ENCODE measurements around the gene CARS1.

DNA sequence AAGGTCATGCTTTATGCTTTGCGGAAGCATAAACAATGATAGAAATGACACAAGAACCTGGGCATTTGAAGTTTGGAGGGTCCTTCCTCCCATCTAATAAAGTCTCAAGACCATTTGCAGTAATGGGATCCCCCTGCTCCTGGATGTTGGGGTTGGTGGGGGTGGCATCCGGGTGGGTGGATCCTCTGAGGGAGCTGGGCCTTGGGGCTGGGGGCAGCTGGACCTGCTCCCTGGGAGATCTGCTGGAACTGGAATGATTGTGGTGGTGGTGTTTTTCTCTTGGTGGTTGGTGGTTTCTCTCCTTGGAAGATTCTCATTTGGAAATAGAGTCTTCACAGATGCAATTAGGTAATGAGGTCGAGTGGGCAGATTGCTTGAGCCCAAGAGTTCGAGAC lies 62.9 kb downstream of the CARS1 start:
- TF ChIP-seq, protein P1, sequence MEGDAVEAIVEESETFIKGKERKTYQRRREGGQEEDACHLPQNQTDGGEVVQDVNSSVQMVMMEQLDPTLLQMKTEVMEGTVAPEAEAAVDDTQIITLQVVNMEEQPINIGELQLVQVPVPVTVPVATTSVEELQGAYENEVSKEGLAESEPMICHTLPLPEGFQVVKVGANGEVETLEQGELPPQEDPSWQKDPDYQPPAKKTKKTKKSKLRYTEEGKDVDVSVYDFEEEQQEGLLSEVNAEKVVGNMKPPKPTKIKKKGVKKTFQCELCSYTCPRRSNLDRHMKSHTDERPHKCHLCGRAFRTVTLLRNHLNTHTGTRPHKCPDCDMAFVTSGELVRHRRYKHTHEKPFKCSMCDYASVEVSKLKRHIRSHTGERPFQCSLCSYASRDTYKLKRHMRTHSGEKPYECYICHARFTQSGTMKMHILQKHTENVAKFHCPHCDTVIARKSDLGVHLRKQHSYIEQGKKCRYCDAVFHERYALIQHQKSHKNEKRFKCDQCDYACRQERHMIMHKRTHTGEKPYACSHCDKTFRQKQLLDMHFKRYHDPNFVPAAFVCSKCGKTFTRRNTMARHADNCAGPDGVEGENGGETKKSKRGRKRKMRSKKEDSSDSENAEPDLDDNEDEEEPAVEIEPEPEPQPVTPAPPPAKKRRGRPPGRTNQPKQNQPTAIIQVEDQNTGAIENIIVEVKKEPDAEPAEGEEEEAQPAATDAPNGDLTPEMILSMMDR (IDR thresholded peaks at IDR 0.05; ENCODE audit: low read length) = no peak
- TF ChIP-seq EZH2phosphoT487 (IDR thresholded peaks at IDR 0.05; ENCODE audit: low read length) (no peak), EZH2 (optimal IDR thresholded peaks at IDR 0.05; ENCODE audit: low read depth, low read length) (no peak)
